Spleen (tissue), 7 donors: ENCODE measurements around the gene BPTF.
"Not testable (repeated sequence)": the region's sequence is repeated elsewhere in the genome, so short reads cannot be mapped to it uniquely, and the experiment has no call there.

Experiments used
- POLR2A ChIP-seq, 3 donors: fragments of 450-650 bp; IDR thresholded peaks; one replicate each; pipeline ENCODE4 v1.5.1; 2017; ENCODE audit warnings: antibody characterized with exemption in 3 of 3, mild to moderate bottlenecking in 1 of 3
- POLR2AphosphoS5 ChIP-seq, 3 donors: sonication (generic); formaldehyde crosslinking; IDR thresholded peaks; one replicate each; pipeline ENCODE4 v1.5.1; 2017; ENCODE audit warnings: antibody characterized with exemption in 3 of 3
- TF ChIP-seq, protein P1 (sequence below), 11 experiments: fragments of 200-600 bp in 7 of 11; fragments of 450-650 bp in 4 of 11; sonication (generic) in 4 of 11; IDR thresholded peaks in 8 of 11; conservative IDR thresholded peaks in 3 of 11; 1 replicate in 7 of 11; 2 replicates in 4 of 11; pipeline versions ENCODE4 v1.4.0 to v1.8.0; 2016 to 2021; ENCODE audit warnings: antibody characterized with exemption in 11 of 11, inconsistent platforms in 4 of 11, mild to moderate bottlenecking in 1 of 11
- donor health status: DM: no; HTN: no; CAD: no; lungs with moderate emphysema.
- donor health status: DM: no; HTN: no; CAD: no.
- donor health status: DM: no; HTN: no; CAD: no.

DNA sequence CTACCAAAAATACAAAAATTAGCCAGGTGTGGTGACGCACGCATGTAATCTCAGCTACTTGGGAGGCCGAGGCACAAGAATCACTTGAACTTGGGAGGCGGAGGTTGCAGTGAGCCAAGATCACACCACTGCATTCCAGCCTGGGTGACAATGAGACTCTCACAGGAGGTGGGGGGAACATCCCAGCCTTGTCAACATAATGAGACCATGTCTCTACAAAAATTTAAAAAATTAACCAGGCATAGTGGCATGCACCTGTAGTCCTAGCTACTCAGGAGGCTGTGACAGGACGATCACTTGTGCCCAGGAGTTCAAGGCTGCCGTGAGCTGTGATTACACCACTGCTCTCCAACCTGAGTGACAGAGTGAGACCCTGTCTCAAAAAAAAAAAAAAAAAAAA, 151.0 kb downstream of the BPTF start:
- TF ChIP-seq, protein P1, sequence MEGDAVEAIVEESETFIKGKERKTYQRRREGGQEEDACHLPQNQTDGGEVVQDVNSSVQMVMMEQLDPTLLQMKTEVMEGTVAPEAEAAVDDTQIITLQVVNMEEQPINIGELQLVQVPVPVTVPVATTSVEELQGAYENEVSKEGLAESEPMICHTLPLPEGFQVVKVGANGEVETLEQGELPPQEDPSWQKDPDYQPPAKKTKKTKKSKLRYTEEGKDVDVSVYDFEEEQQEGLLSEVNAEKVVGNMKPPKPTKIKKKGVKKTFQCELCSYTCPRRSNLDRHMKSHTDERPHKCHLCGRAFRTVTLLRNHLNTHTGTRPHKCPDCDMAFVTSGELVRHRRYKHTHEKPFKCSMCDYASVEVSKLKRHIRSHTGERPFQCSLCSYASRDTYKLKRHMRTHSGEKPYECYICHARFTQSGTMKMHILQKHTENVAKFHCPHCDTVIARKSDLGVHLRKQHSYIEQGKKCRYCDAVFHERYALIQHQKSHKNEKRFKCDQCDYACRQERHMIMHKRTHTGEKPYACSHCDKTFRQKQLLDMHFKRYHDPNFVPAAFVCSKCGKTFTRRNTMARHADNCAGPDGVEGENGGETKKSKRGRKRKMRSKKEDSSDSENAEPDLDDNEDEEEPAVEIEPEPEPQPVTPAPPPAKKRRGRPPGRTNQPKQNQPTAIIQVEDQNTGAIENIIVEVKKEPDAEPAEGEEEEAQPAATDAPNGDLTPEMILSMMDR (IDR thresholded peaks at IDR 0.05 in 8 of 11, conservative IDR thresholded peaks at IDR 0.05 in 3 of 11) = not testable (repeated sequence)
- not testable (repeated sequence) for TF ChIP-seq POLR2A, POLR2AphosphoS5 (IDR thresholded peaks at IDR 0.05)
